CD8-positive, alpha-beta memory T cell (primary cell): Measurements from ENCODE around the gene DUSP21. TPM values are rescaled to one million over a fixed set of nuclear protein-coding genes. Genes with fewer than 3 reads are reported as not detected.
"Not testable (repeated sequence)": the region's sequence is repeated elsewhere in the genome, so short reads cannot be mapped to it uniquely, and the experiment has no call there.

ENCODE experiments used
- CTCF ChIA-PET: fragments of 350-600 bp; sonication (Branson Sonifier 250); formaldehyde crosslinking; loops from one replicate; lab custom pipeline; 2021; ENCODE audit warnings: antibody characterized with exemption; lab: Charles Lee
- POLR2A ChIA-PET: fragments of 350-600 bp; sonication (Branson Sonifier 250); formaldehyde crosslinking; loops from one replicate; lab custom pipeline; 2021; ENCODE audit warnings: antibody characterized with exemption; lab: Charles Lee
- DNase-seq, 5 donors: peaks; one replicate each; pipeline versions ENCODE4 v3.0.0 to v3.0.0-alpha.2; 2020 to 2022; ENCODE audit warnings: mixed read lengths in 1 of 5
- H3K27ac ChIP-seq: one replicate; pipeline ENCODE4 v1.7.0; 2013; ENCODE audit warnings: low read depth, mild to moderate bottlenecking, low read length, moderate library complexity
- H3K27me3 ChIP-seq: 2 replicates; pipeline ENCODE4 v1.7.0; 2013; ENCODE audit warnings: low read length, mild to moderate bottlenecking; ENCODE audit not compliant: insufficient read depth, poor library complexity, severe bottlenecking
- H3K36me3 ChIP-seq: 2 replicates; pipeline ENCODE4 v1.7.0; 2013; ENCODE audit warnings: mild to moderate bottlenecking, low read length, moderate library complexity; ENCODE audit not compliant: insufficient read depth
- H3K4me1 ChIP-seq: 2 replicates; pipeline ENCODE4 v1.7.0; 2013; ENCODE audit warnings: mild to moderate bottlenecking, low read length, moderate library complexity; ENCODE audit not compliant: insufficient read depth
- H3K4me3 ChIP-seq: 2 replicates; pipeline ENCODE4 v1.7.0; 2013; ENCODE audit warnings: mild to moderate bottlenecking, low read length
- H3K9me3 ChIP-seq: 2 replicates; pipeline ENCODE4 v1.7.0; 2013; ENCODE audit warnings: mild to moderate bottlenecking, low read length
- H3K27ac Mint-ChIP-seq, 8 donors: one replicate each; pipeline ENCODE4 v1.8.0; 2020 to 2021; ENCODE audit warnings: mixed read lengths in 8 of 8, mild to moderate bottlenecking in 6 of 8, inconsistent platforms in 3 of 8, moderate library complexity in 3 of 8
- H3K27me3 Mint-ChIP-seq, 2 donors: one replicate each; pipeline ENCODE4 v1.8.0; 2020 to 2021; ENCODE audit warnings: mixed read lengths in 2 of 2, mild to moderate bottlenecking in 1 of 2, moderate library complexity in 1 of 2
- H3K36me3 Mint-ChIP-seq, 3 donors: one replicate each; pipeline ENCODE4 v1.8.0; 2020 to 2021; ENCODE audit warnings: mixed read lengths in 3 of 3, inconsistent platforms in 1 of 3, mild to moderate bottlenecking in 1 of 3
- H3K4me1 Mint-ChIP-seq, 3 donors: one replicate each; pipeline ENCODE4 v1.8.0; 2020 to 2021; ENCODE audit warnings: mixed read lengths in 3 of 3, inconsistent platforms in 1 of 3, mild to moderate bottlenecking in 1 of 3
- H3K4me3 Mint-ChIP-seq, 7 donors: one replicate each; pipeline ENCODE4 v1.8.0; 2020 to 2021; ENCODE audit warnings: mixed read lengths in 7 of 7, mild to moderate bottlenecking in 6 of 7, moderate library complexity in 4 of 7, inconsistent platforms in 2 of 7
- H3K9me3 Mint-ChIP-seq, 5 donors: one replicate each; pipeline ENCODE4 v1.8.0; 2020 to 2022; ENCODE audit warnings: mixed read lengths in 5 of 5, mild to moderate bottlenecking in 3 of 5, moderate library complexity in 2 of 5, inconsistent platforms in 1 of 5
- polyA plus RNA-seq: library from polyadenylated mRNA; unstranded; fragments of 300-500 nt; fragmentation: Illumina TruSeq; gene quantifications from one replicate; pipeline ENCODE4 v1.2.3, GENCODE V29; 2021
- total RNA-seq, 2 experiments: library from RNA; stranded (reverse); gene quantifications; one replicate each; pipeline ENCODE4 v1.2.3, GENCODE V29; 2021

The DUSP21 gene
- total and polyA plus RNA-seq, 3 experiments from 2014 or later = not detected

DNA sequence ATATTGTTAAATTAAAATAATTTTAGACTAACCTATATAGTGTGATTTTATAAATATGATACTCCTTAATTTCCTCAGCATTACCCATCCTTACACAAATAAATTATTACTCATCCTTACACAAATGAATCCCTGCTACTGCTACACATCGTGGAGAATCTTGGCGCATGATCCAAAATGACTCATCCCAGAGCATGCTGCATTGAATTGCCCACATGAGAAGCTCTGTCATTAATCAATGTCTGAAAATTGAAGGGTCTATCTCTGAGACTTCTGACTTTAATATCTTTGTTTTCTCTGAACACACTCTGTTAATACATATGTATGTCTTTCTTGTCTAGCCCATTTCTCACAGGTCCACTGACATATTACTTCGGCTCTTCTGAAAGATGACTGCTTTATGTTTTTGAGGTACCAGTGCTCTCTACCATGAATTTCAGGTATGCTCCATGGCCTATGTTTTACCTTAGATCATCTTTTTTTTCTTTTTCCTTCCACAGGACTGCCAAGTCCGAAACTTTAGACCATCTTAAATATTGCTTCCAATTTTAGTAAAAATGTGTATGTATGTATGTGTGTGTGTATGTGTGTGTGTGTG lies 15.7 kb upstream of the DUSP21 start:
- no peak for DNase-seq
- H3K27me3 Mint-ChIP-seq = peaks cover 0 to 4% of the 10 kb centered on the region in 2 donors
- H3K4me1 Mint-ChIP-seq = no peaks in the 10 kb centered on the region
- Histone ChIP-seq H3K4me3 (no peak overlapping the region), H3K27ac (no peak overlapping the region), H3K9me3 (no peaks in the 10 kb centered on the region), H3K4me1 (no peaks in the 10 kb centered on the region), H3K27me3 (no peaks in the 10 kb centered on the region), H3K36me3 (no peaks in the 10 kb centered on the region)
- no peaks in the 10 kb centered on the region for H3K36me3 Mint-ChIP-seq
- CTCF ChIA-PET = no interaction called here
- POLR2A ChIA-PET = no interaction called here
- no peak overlapping the region for H3K27ac Mint-ChIP-seq
- no peak overlapping the region for H3K4me3 Mint-ChIP-seq
- no peaks in the 10 kb centered on the region for H3K9me3 Mint-ChIP-seq

DNA sequence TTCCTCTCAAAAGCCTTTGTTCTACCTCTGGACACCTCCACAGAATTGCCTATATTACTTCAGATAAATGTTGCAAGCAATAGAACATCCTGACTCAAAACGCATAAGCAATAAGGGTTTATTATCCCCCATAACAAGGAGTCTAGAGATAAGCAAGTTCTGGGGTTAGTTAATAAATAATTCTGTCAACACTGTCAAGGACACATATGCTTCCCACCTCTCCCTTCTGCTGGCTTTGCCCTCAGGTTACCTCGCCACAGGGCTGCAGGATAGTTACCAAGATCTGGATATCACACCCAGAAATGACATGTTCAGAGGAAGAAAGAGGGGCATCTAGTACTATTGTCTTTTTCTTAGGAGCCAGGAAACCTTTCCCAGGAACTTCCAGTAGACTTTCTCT lies 14.0 kb upstream of the DUSP21 start:
- no peak overlapping the region for H3K4me3 ChIP-seq
- ChIA-PET CTCF (no interaction called here), POLR2A (no interaction called here)
- no peaks in the 10 kb centered on the region for H3K9me3 Mint-ChIP-seq
- no peaks in the 10 kb centered on the region for H3K4me1 ChIP-seq
- no peaks in the 10 kb centered on the region for H3K36me3 ChIP-seq
- no peaks in the 10 kb centered on the region for H3K36me3 Mint-ChIP-seq
- no peaks in the 10 kb centered on the region for H3K4me1 Mint-ChIP-seq
- no peak overlapping the region for H3K4me3 Mint-ChIP-seq
- no peak overlapping the region for H3K27ac Mint-ChIP-seq
- H3K27me3 Mint-ChIP-seq = peaks cover 0 to 2% of the 10 kb centered on the region in 2 donors
- no peaks in the 10 kb centered on the region for H3K9me3 ChIP-seq
- H3K27ac ChIP-seq = no peak overlapping the region
- DNase-seq = no peak
- no peaks in the 10 kb centered on the region for H3K27me3 ChIP-seq

DNA sequence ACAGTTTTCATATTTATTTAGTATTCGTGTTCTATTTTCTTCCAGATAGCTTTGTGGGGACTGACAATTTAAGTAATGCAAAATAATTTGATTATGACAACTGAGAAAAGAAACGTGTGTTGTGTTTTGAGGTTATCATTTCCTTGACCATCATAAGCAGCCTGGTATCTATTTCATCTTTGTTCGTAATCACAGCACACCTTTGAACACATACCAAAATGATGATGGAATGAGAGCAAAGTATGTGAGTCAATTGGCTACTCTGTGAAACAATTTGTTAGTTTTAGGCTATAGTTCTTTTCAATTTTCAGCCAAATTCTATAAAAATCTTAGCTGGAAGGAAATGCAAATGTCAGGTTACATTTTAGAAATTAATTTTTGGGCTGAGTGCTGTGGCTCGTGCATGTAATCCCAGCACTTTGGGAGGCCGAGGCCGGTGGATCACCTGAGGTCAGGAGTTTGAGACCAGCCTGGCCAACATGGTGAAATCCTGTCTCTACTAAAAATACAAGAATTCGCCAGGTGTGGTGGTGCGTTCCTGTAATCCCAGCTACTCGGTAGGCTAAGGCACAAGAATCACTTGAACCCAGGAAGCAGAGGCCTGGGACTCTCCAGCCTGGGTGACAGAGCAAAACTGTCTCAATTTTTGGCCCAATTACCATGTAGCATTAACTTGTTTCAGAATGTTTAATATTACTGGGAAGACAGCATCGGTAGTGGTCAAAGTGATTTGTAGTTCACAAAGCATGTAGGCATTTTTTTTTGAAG lies 1.1 kb upstream of the DUSP21 start:
- H3K4me1 ChIP-seq = no peaks in the 10 kb centered on the region
- Mint-ChIP-seq H3K4me3 (no peak overlapping the region), H3K27ac (no peak overlapping the region), H3K9me3 (peaks cover 0 to 2% (median 0%) of the 10 kb centered on the region in 5 donors), H3K36me3 (no peaks in the 10 kb centered on the region), H3K27me3 (no peaks in the 10 kb centered on the region), H3K4me1 (no peaks in the 10 kb centered on the region)
- DNase-seq = no peak
- no peak overlapping the region for H3K4me3 ChIP-seq
- H3K27ac ChIP-seq = peak overlapping the region; percentile 38
- H3K36me3 ChIP-seq = no peaks in the 10 kb centered on the region
- ChIA-PET CTCF (no interaction called here), POLR2A (no interaction called here)
- no peaks in the 10 kb centered on the region for H3K27me3 ChIP-seq
- H3K9me3 ChIP-seq = no peaks in the 10 kb centered on the region

DNA sequence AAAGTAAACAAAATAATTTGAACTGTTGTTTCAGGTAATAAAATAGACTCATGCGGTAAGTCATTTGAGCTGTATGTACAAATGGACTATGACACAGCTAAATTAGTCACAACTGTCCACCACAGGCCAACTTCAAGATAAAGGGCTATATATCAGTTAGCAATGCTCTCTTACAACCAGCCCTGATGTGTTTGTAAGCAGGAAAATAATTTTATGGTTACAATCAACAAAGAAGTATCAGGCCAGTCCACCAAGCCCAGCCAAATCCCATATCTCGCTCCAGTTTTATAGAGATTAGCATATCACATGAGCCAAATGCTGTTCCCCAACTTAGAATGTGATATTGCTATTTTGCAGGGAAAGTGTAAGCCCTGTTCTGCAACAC lies 511 bp upstream of the DUSP21 start:
- no peaks in the 10 kb centered on the region for H3K36me3 ChIP-seq
- Mint-ChIP-seq H3K36me3 (no peaks in the 10 kb centered on the region), H3K4me3 (no peak overlapping the region), H3K27ac (no peak overlapping the region), H3K27me3 (no peaks in the 10 kb centered on the region), H3K4me1 (no peaks in the 10 kb centered on the region), H3K9me3 (peaks cover 0 to 1% (median 0%) of the 10 kb centered on the region in 5 donors)
- no peak overlapping the region for H3K4me3 ChIP-seq
- H3K4me1 ChIP-seq = no peaks in the 10 kb centered on the region
- ChIA-PET CTCF (no interaction called here), POLR2A (no interaction called here)
- DNase-seq = no peak
- no peaks in the 10 kb centered on the region for H3K27me3 ChIP-seq
- H3K27ac ChIP-seq = peak overlapping the region; percentile 38
- H3K9me3 ChIP-seq = no peaks in the 10 kb centered on the region

DNA sequence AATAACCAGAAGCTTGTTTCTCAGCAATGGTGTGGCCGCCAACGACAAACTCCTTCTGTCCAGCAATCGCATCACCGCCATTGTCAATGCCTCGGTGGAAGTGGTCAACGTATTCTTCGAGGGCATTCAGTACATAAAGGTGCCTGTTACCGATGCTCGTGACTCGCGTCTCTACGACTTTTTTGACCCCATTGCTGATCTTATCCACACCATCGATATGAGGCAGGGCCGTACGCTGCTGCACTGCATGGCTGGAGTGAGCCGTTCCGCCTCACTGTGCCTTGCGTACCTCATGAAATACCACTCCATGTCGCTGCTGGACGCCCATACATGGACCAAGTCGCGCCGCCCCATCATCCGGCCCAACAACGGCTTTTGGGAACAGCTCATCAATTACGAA lies 383 bp downstream of the DUSP21 start:
- Mint-ChIP-seq H3K27me3 (no peaks in the 10 kb centered on the region), H3K9me3 (no peaks in the 10 kb centered on the region), H3K27ac (no peak overlapping the region), H3K4me3 (no peak overlapping the region), H3K4me1 (no peaks in the 10 kb centered on the region), H3K36me3 (no peaks in the 10 kb centered on the region)
- no peak for DNase-seq
- no peak overlapping the region for H3K4me3 ChIP-seq
- H3K9me3 ChIP-seq = no peaks in the 10 kb centered on the region
- no peak overlapping the region for H3K27ac ChIP-seq
- H3K4me1 ChIP-seq = no peaks in the 10 kb centered on the region
- no peaks in the 10 kb centered on the region for H3K27me3 ChIP-seq
- ChIA-PET POLR2A (no interaction called here), CTCF (no interaction called here)
- H3K36me3 ChIP-seq = no peaks in the 10 kb centered on the region

DNA sequence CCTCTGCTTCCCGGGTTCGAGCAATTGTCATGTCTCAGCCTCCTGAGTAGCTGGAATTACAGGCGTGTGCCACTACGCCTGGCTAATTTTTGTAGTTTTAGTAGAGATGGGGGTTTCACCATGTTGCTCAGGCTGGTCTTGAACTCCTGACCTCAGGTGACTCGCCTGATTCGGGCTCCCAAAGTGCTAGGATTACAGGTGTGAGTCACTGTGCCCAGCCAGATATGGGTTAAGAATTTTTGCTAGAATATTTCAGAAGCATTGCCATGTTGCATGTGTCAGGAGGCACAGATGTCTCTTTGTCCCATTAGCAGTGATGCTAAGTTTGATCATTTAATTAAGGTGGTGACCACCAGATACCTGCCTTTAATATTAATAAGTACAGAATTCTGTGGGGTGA lies 7.1 kb downstream of the DUSP21 start:
- H3K27ac Mint-ChIP-seq, POLR2A ChIA-PET, H3K36me3 ChIP-seq, H3K36me3 Mint-ChIP-seq, H3K9me3 Mint-ChIP-seq, H3K4me3 Mint-ChIP-seq, H3K4me1 ChIP-seq, CTCF ChIA-PET, H3K9me3 ChIP-seq, H3K4me3 ChIP-seq, H3K27me3 ChIP-seq, H3K27me3 Mint-ChIP-seq, H3K4me1 Mint-ChIP-seq, DNase-seq, H3K27ac ChIP-seq: not testable (repeated sequence)

DNA sequence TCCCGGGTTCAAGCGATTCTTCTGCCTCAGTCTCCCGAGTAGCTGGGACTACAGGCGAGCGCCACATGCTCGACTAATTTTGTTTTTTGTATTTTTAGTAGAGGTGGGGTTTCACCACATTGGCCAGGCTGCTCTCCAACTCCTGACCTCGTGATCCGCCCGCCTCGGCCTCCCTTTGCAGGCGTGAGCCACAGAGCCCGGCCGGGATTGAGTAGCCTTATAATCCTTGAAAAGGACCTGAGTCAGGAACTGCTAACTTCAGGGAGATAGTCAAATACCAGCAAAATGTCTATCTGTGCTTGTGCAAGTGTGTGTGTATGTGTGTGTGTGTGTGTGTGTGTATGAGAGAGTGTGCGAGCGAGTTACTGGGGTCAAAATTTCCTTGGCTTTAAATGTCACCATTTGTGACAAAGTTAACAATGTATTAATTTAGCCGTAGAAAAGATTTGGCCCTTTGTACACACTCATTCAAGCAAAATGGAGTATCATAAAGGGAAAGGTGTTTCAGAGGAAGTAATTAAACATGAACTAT lies 27.4 kb downstream of the DUSP21 start:
- H3K4me3 ChIP-seq = no peak overlapping the region
- H3K4me1 Mint-ChIP-seq = peaks cover 24 to 33% (median 26%) of the 10 kb centered on the region in 3 donors
- H3K4me3 Mint-ChIP-seq = peak overlapping the region; percentile 17 to 95 (median 69)
- POLR2A ChIA-PET = no interaction called here
- peaks cover 0 to 6% (median 3%) of the 10 kb centered on the region in 3 donors for H3K36me3 Mint-ChIP-seq
- no peaks in the 10 kb centered on the region for H3K36me3 ChIP-seq
- peak overlapping the region in 7 of 8 donors; percentile 44 to 90 (median 80) for H3K27ac Mint-ChIP-seq
- CTCF ChIA-PET = interaction anchor here (1.8 kb wide), 1 partner anchor 29 kb away, joined by 4 read pairs; no protein-coding TSS in a partner anchor
- DNase-seq = no peak
- no peaks in the 10 kb centered on the region for H3K9me3 ChIP-seq
- H3K27me3 ChIP-seq = no peaks in the 10 kb centered on the region
- no peaks in the 10 kb centered on the region for H3K9me3 Mint-ChIP-seq
- peak overlapping the region; percentile 81 for H3K27ac ChIP-seq
- no peaks in the 10 kb centered on the region for H3K27me3 Mint-ChIP-seq
- H3K4me1 ChIP-seq = peaks cover 8% of the 10 kb centered on the region
